ENCODE measurements around the gene OGFOD3.

DNA sequence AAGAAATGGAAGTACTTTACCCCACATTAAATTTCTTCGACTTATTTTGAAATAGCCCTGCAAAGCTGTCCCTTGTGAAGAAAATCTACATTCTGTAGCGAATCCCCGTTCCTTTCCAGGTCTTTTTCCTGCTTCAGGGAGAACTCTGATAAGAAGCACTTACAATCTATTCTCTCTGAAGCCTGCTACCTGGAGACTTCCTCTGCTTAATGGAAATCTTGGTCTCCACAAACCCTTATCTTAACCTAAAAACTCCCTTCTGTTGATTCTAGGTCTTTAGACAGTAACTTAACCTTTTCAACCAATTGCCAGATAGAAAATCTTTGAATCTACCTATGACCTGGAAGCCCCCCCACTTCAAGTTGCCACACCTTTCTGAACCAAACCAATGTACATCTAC lies 33.8 kb upstream of the OGFOD3 start:
- no peak for TF ChIP-seq JUNB (IDR thresholded peaks at IDR 0.05; ENCODE audit: unreplicated experiment)
- TF ChIP-seq, protein P1, sequence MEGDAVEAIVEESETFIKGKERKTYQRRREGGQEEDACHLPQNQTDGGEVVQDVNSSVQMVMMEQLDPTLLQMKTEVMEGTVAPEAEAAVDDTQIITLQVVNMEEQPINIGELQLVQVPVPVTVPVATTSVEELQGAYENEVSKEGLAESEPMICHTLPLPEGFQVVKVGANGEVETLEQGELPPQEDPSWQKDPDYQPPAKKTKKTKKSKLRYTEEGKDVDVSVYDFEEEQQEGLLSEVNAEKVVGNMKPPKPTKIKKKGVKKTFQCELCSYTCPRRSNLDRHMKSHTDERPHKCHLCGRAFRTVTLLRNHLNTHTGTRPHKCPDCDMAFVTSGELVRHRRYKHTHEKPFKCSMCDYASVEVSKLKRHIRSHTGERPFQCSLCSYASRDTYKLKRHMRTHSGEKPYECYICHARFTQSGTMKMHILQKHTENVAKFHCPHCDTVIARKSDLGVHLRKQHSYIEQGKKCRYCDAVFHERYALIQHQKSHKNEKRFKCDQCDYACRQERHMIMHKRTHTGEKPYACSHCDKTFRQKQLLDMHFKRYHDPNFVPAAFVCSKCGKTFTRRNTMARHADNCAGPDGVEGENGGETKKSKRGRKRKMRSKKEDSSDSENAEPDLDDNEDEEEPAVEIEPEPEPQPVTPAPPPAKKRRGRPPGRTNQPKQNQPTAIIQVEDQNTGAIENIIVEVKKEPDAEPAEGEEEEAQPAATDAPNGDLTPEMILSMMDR (conservative IDR thresholded peaks at IDR 0.05; ENCODE audit: low read depth in 2 of 2) = no peak
